ENCODE measurements around the gene PTH1R.

The PTH1R gene

DNA sequence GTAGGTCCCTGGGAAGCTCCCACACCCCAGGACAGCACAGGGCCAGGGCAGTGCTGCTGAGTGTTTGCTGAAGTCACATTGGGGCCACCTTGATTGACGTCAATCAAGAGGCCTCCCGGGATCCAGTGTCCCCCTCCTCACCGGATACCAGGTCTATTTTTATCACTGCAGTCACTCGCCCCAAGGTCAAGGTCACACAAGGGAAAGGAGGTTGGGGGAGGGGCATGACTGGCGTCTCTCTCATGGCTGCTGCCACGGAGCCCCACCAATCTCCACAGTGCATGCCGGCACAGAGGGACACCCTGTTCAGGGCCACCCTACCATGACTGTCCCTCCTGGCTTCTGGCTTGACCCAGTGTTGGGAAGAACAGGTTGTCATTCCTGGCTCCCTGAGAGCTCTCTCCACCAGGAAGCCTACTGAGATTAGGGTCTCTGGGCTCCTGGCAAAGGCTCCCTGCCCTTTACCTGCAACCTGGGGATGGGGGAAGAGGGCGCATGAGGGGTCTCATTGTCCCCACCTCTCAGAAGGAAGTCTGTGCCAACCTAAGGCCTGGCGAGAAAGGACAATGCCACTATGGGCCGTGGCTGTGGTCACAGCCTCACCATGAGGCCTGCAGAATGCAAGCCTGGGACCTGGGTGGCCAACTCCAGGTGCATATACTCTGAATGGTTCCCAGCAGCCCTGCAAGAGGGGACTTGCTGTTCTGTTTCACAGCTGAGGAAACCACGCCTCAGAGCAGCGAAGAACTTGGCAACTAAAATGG, 15.7 kb upstream of the PTH1R start:
- Histone ChIP-seq H3K4me3 (ENCODE audit: low read length) (no peak overlapping the region), H3K27me3 (ENCODE audit: low read depth, low read length) (peaks cover 17% of the 10 kb centered on the region), H2AFZ (ENCODE audit: low read depth, low read length) (no peak overlapping the region), H3K9me3 (ENCODE audit: insufficient read depth, low read length) (no peaks in the 10 kb centered on the region), H3K9ac (ENCODE audit: low read length) (no peak overlapping the region), H3K79me2 (ENCODE audit: low read length) (no peaks in the 10 kb centered on the region), H4K20me1 (ENCODE audit: insufficient read depth, low read length) (no peaks in the 10 kb centered on the region), H3K4me2 (ENCODE audit: low read length) (no peak overlapping the region), H3K4me1 (ENCODE audit: low read length) (no peaks in the 10 kb centered on the region), H3K27ac (ENCODE audit: low read length) (no peak overlapping the region), H3K36me3 (replicated peaks; ENCODE audit: low read depth, low read length) (no peaks in the 10 kb centered on the region)
- TF ChIP-seq, protein P1, sequence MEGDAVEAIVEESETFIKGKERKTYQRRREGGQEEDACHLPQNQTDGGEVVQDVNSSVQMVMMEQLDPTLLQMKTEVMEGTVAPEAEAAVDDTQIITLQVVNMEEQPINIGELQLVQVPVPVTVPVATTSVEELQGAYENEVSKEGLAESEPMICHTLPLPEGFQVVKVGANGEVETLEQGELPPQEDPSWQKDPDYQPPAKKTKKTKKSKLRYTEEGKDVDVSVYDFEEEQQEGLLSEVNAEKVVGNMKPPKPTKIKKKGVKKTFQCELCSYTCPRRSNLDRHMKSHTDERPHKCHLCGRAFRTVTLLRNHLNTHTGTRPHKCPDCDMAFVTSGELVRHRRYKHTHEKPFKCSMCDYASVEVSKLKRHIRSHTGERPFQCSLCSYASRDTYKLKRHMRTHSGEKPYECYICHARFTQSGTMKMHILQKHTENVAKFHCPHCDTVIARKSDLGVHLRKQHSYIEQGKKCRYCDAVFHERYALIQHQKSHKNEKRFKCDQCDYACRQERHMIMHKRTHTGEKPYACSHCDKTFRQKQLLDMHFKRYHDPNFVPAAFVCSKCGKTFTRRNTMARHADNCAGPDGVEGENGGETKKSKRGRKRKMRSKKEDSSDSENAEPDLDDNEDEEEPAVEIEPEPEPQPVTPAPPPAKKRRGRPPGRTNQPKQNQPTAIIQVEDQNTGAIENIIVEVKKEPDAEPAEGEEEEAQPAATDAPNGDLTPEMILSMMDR (IDR thresholded peaks at IDR 0.05; ENCODE audit: low read depth, low read length) = no peak
- TF ChIP-seq EZH2phosphoT487 (IDR thresholded peaks at IDR 0.05; ENCODE audit: low read depth) = no peak

DNA sequence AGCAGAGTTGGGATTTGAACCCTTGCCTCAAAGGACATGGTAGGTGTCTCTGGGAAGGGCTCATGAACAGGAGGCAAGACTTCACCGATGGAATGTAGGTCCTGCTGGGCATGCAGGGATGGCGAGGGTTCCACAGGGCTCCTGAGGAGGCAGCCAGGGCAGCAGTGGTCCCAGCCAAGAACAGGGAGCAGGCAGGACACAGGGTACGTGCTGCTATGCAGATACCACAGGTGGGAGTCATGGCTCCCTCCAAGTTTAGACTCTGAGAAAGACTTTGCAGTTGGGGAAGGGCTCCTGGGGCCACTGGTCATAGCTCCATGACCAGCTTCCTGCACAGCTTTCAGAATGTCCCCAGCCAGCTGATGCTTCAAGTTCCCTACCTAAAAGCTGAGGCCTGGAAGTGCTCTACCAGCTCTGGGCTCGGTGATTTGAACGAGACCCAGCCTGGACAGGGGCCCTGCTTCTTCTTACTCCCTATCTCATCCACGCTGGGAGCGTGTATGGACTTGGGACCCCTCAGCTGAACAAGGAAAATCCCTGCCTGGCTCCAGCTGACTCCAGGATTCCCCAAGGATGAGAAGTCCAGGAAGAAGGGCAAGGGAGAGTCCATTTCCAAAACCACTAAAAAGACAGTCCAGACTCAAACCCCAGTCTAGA, 15.0 kb upstream of the PTH1R start:
- Histone ChIP-seq H3K27me3 (ENCODE audit: low read depth, low read length) (peaks cover 13% of the 10 kb centered on the region), H4K20me1 (ENCODE audit: insufficient read depth, low read length) (no peaks in the 10 kb centered on the region), H3K9me3 (ENCODE audit: insufficient read depth, low read length) (no peaks in the 10 kb centered on the region), H3K79me2 (ENCODE audit: low read length) (no peaks in the 10 kb centered on the region), H3K9ac (ENCODE audit: low read length) (no peak overlapping the region), H2AFZ (ENCODE audit: low read depth, low read length) (no peak overlapping the region), H3K27ac (ENCODE audit: low read length) (no peak overlapping the region), H3K4me3 (ENCODE audit: low read length) (no peak overlapping the region), H3K4me2 (ENCODE audit: low read length) (no peak overlapping the region), H3K36me3 (replicated peaks; ENCODE audit: low read depth, low read length) (no peaks in the 10 kb centered on the region), H3K4me1 (ENCODE audit: low read length) (no peaks in the 10 kb centered on the region)
- TF ChIP-seq EZH2phosphoT487 (IDR thresholded peaks at IDR 0.05; ENCODE audit: low read depth) = no peak
- TF ChIP-seq, protein P1 (IDR thresholded peaks at IDR 0.05; ENCODE audit: low read depth, low read length) = no peak

DNA sequence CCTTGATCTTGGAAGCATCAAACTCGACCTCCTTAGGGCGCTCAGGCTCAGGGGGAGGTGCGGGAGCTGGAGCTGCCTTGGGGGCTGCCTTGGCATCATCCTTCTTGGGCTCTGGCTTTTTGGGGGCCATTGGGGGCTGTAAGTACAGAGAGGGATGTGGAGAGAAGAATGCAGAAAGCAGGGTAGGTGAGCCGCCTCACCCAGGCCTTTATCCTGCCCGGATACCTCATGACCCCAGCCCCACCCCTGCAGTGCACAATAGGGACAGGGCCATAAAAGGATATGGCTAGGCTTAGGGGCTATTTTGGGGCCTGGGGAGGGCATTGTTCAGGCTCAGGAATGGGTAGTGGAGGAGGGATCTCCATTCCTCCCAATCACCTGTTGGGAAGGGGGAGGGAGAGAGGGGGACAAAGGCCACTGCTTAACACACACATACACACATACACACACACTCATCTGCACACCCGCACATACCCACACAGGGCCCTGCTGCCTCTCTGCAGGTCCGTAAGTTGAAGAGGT, 14.2 kb upstream of the PTH1R start, which contains the start of gene MYL3:
Gene MYL3 (minus strand): TSS at position 184 of the 522 bp plus-strand sequence. CDS start 54 bp downstream, at position 130.
- peaks cover 6% of the 10 kb centered on the region for H3K27me3 ChIP-seq (ENCODE audit: low read depth, low read length)
- no peak within 1 kb of the TSS for H3K4me3 ChIP-seq (ENCODE audit: low read length)
- H3K4me1 ChIP-seq (ENCODE audit: low read length) = no peaks in the 10 kb centered on the region
- H3K27ac ChIP-seq (ENCODE audit: low read length) = no peak within 1 kb of the TSS
- H3K9ac ChIP-seq (ENCODE audit: low read length) = no peak within 1 kb of the TSS
- no peak within 1 kb of the TSS for H3K4me2 ChIP-seq (ENCODE audit: low read length)
- H4K20me1 ChIP-seq (ENCODE audit: insufficient read depth, low read length) = no peaks in the 10 kb centered on the region
- TF ChIP-seq, protein P1 (IDR thresholded peaks at IDR 0.05; ENCODE audit: low read depth, low read length) = no peak
- TF ChIP-seq EZH2phosphoT487 (IDR thresholded peaks at IDR 0.05; ENCODE audit: low read depth) = no peak
- no peaks in the 10 kb centered on the region for H3K79me2 ChIP-seq (ENCODE audit: low read length)
- H3K36me3 ChIP-seq (replicated peaks; ENCODE audit: low read depth, low read length) = no peaks in the 10 kb centered on the region
- no peak within 1 kb of the TSS for H2AFZ ChIP-seq (ENCODE audit: low read depth, low read length)
- H3K9me3 ChIP-seq (ENCODE audit: insufficient read depth, low read length) = no peaks in the 10 kb centered on the region

Data from OCI-LY3 (cell line).